Activated T-cell treated with anti-CD3 and anti-CD28 coated beads, Interleukin-2, amount 50 U/mL, for 24 hours (primary cell): ENCODE data around the gene KDM8.
"Not testable (repeated sequence)": the region's sequence is repeated elsewhere in the genome, so short reads cannot be mapped to it uniquely, and the experiment has no call there.

Experiments
- DNase-seq: peaks from one replicate; pipeline ENCODE4 v3.0.0-alpha.2; 2020
- H3K27ac Mint-ChIP-seq: 2 replicates; pipeline ENCODE4 v1.8.0; 2020; ENCODE audit warnings: mild to moderate bottlenecking, mixed read lengths
- H3K27me3 Mint-ChIP-seq: 2 replicates; pipeline ENCODE4 v1.8.0; 2020; ENCODE audit warnings: mixed read lengths
- H3K36me3 Mint-ChIP-seq: 2 replicates; pipeline ENCODE4 v1.8.0; 2020; ENCODE audit warnings: low read depth, mixed read lengths
- H3K4me1 Mint-ChIP-seq: 2 replicates; pipeline ENCODE4 v1.8.0; 2020; ENCODE audit warnings: low read depth, mixed read lengths
- H3K4me3 Mint-ChIP-seq: 2 replicates; pipeline ENCODE4 v1.8.0; 2020; ENCODE audit warnings: mild to moderate bottlenecking, moderate library complexity, mixed read lengths
- H3K9me3 Mint-ChIP-seq: 2 replicates; pipeline ENCODE4 v1.8.0; 2020; ENCODE audit warnings: mixed read lengths

Gene KDM8

GRCh38 chr16:27245276-27246172 is 42.2 kb downstream of the KDM8 start:
- peaks cover 76% of the 10 kb centered on the region for H3K36me3 Mint-ChIP-seq
- H3K27ac Mint-ChIP-seq: peak overlapping the region; percentile 95
- no peaks in the 10 kb centered on the region for H3K9me3 Mint-ChIP-seq
- peaks cover 92% of the 10 kb centered on the region for H3K4me1 Mint-ChIP-seq
- DNase-seq: peak; percentile 52
- H3K4me3 Mint-ChIP-seq: peak overlapping the region; percentile 32
- no peaks in the 10 kb centered on the region for H3K27me3 Mint-ChIP-seq

- Mint-ChIP-seq H3K4me1 (peaks cover 91% of the 10 kb centered on the region), H3K9me3 (no peaks in the 10 kb centered on the region), H3K27me3 (no peaks in the 10 kb centered on the region), H3K27ac (peak overlapping the region; percentile 95), H3K36me3 (peaks cover 74% of the 10 kb centered on the region), H3K4me3 (peak overlapping the region; percentile 32)
- no peak for DNase-seq
Observed at GRCh38 chr16:27246439-27246838, 43.1 kb downstream of the KDM8 start.

GRCh38 chr16:27247076-27247475 is 43.8 kb downstream of the KDM8 start:
- Mint-ChIP-seq H3K27ac (peak overlapping the region; percentile 95), H3K4me1 (peaks cover 91% of the 10 kb centered on the region), H3K36me3 (peaks cover 74% of the 10 kb centered on the region)
- DNase-seq, H3K27me3 Mint-ChIP-seq, H3K4me3 Mint-ChIP-seq, H3K9me3 Mint-ChIP-seq: not testable (repeated sequence)

- Mint-ChIP-seq H3K4me3 (no peak overlapping the region), H3K27me3 (no peaks in the 10 kb centered on the region), H3K9me3 (no peaks in the 10 kb centered on the region), H3K4me1 (peaks cover 88% of the 10 kb centered on the region), H3K27ac (peak overlapping the region; percentile 61), H3K36me3 (peaks cover 80% of the 10 kb centered on the region)
- no peak for DNase-seq
Observed at GRCh38 chr16:27248036-27248435, 44.7 kb downstream of the KDM8 start.

- peaks cover 88% of the 10 kb centered on the region for H3K4me1 Mint-ChIP-seq
- not testable (repeated sequence) for H3K4me3 Mint-ChIP-seq, DNase-seq, H3K27me3 Mint-ChIP-seq, H3K27ac Mint-ChIP-seq, H3K9me3 Mint-ChIP-seq
- H3K36me3 Mint-ChIP-seq: peaks cover 81% of the 10 kb centered on the region
Observed at GRCh38 chr16:27248886-27249285, 45.6 kb downstream of the KDM8 start.

- no peaks in the 10 kb centered on the region for H3K9me3 Mint-ChIP-seq
- H3K4me1 Mint-ChIP-seq: peaks cover 88% of the 10 kb centered on the region
- no peaks in the 10 kb centered on the region for H3K27me3 Mint-ChIP-seq
- H3K4me3 Mint-ChIP-seq: peak overlapping the region; percentile 63
- no peak for DNase-seq
- peak overlapping the region; percentile 97 for H3K27ac Mint-ChIP-seq
- peaks cover 84% of the 10 kb centered on the region for H3K36me3 Mint-ChIP-seq
Observed at GRCh38 chr16:27251541-27252205, 48.3 kb downstream of the KDM8 start.

GRCh38 chr16:27252206-27252585 is 48.9 kb downstream of the KDM8 start:
- Mint-ChIP-seq H3K27ac (peak overlapping the region; percentile 97), H3K36me3 (peaks cover 83% of the 10 kb centered on the region), H3K27me3 (no peaks in the 10 kb centered on the region), H3K9me3 (no peaks in the 10 kb centered on the region), H3K4me3 (peak overlapping the region; percentile 63), H3K4me1 (peaks cover 87% of the 10 kb centered on the region)
- no peak for DNase-seq

GRCh38 chr16:27253526-27253930 is 50.2 kb downstream of the KDM8 start:
- Mint-ChIP-seq H3K36me3 (peaks cover 79% of the 10 kb centered on the region), H3K4me3 (peak overlapping the region; percentile 63), H3K9me3 (no peaks in the 10 kb centered on the region), H3K27me3 (no peaks in the 10 kb centered on the region), H3K27ac (peak overlapping the region; percentile 97), H3K4me1 (peaks cover 86% of the 10 kb centered on the region)
- no peak for DNase-seq

GRCh38 chr16:27254262-27254811 is 51.0 kb downstream of the KDM8 start:
- peak; percentile 64 for DNase-seq
- H3K36me3 Mint-ChIP-seq: peaks cover 78% of the 10 kb centered on the region
- H3K9me3 Mint-ChIP-seq: no peaks in the 10 kb centered on the region
- H3K27me3 Mint-ChIP-seq: no peaks in the 10 kb centered on the region
- peak overlapping the region; percentile 97 for H3K27ac Mint-ChIP-seq
- H3K4me1 Mint-ChIP-seq: peaks cover 88% of the 10 kb centered on the region
- H3K4me3 Mint-ChIP-seq: peak overlapping the region; percentile 63

- DNase-seq: no peak
- Mint-ChIP-seq H3K9me3 (no peaks in the 10 kb centered on the region), H3K36me3 (peaks cover 67% of the 10 kb centered on the region), H3K4me3 (no peak overlapping the region), H3K4me1 (peaks cover 81% of the 10 kb centered on the region), H3K27me3 (no peaks in the 10 kb centered on the region), H3K27ac (no peak overlapping the region)
Observed at GRCh38 chr16:27256861-27257260, 53.5 kb downstream of the KDM8 start.

GRCh38 chr16:27257271-27257670 is 53.9 kb downstream of the KDM8 start:
- peaks cover 64% of the 10 kb centered on the region for H3K36me3 Mint-ChIP-seq
- no peaks in the 10 kb centered on the region for H3K27me3 Mint-ChIP-seq
- no peak overlapping the region for H3K27ac Mint-ChIP-seq
- peaks cover 81% of the 10 kb centered on the region for H3K4me1 Mint-ChIP-seq
- no peak overlapping the region for H3K4me3 Mint-ChIP-seq
- DNase-seq: no peak
- H3K9me3 Mint-ChIP-seq: no peaks in the 10 kb centered on the region

- Mint-ChIP-seq H3K27ac (peak overlapping the region; percentile 36), H3K4me1 (peaks cover 83% of the 10 kb centered on the region), H3K27me3 (no peaks in the 10 kb centered on the region), H3K9me3 (no peaks in the 10 kb centered on the region), H3K36me3 (peaks cover 67% of the 10 kb centered on the region), H3K4me3 (no peak overlapping the region)
- DNase-seq: no peak
Observed at GRCh38 chr16:27258241-27258734, 55.0 kb downstream of the KDM8 start.

GRCh38 chr16:27259710-27260109 is 56.4 kb downstream of the KDM8 start:
- DNase-seq: no peak
- Mint-ChIP-seq H3K27ac (no peak overlapping the region), H3K4me1 (peaks cover 83% of the 10 kb centered on the region), H3K9me3 (no peaks in the 10 kb centered on the region), H3K4me3 (no peak overlapping the region), H3K36me3 (peaks cover 69% of the 10 kb centered on the region), H3K27me3 (no peaks in the 10 kb centered on the region)

GRCh38 chr16:27262904-27263423 is 59.6 kb downstream of the KDM8 start:
- H3K4me3 Mint-ChIP-seq, DNase-seq, H3K9me3 Mint-ChIP-seq, H3K27me3 Mint-ChIP-seq, H3K27ac Mint-ChIP-seq: not testable (repeated sequence)
- peaks cover 56% of the 10 kb centered on the region for H3K36me3 Mint-ChIP-seq
- peaks cover 80% of the 10 kb centered on the region for H3K4me1 Mint-ChIP-seq
